ENCODE results near the gene ATAD3A. TPM values are rescaled to one million over a fixed set of nuclear protein-coding genes. Genes with fewer than 3 reads are reported as not detected.
"Not testable (repeated sequence)": the region's sequence is repeated elsewhere in the genome, so short reads cannot be mapped to it uniquely, and the experiment has no call there.

Gene ATAD3A
- polyA plus RNA-seq, 10 donors = 10.2 to 21.1 (median 17.9) TPM

GRCh38 chr1:1487701-1488100 is 24.3 kb upstream of the ATAD3A start:
- no peak for DNase-seq

- no peak for DNase-seq
Measured at GRCh38 chr1:1489231-1489630, 22.7 kb upstream of the ATAD3A start.

GRCh38 chr1:1489861-1490260 is 22.1 kb upstream of the ATAD3A start:
- DNase-seq = no peak

- DNase-seq = no peak
Measured at GRCh38 chr1:1490633-1491230, 21.2 kb upstream of the ATAD3A start.

GRCh38 chr1:1491601-1492000 is 20.4 kb upstream of the ATAD3A start:
- no peak for DNase-seq

GRCh38 chr1:1494311-1494710 is 17.7 kb upstream of the ATAD3A start:
- not testable (repeated sequence) for DNase-seq

- DNase-seq = not testable (repeated sequence)
Measured at GRCh38 chr1:1495461-1495975, 16.4 kb upstream of the ATAD3A start.

GRCh38 chr1:1504777-1505365 is 7.1 kb upstream of the ATAD3A start:
- peak; percentile 16 to 60 (median 20) for DNase-seq

- DNase-seq = not testable (repeated sequence)
Measured at GRCh38 chr1:1505366-1505798, 6.6 kb upstream of the ATAD3A start.

- not testable (repeated sequence) for DNase-seq
Measured at GRCh38 chr1:1505801-1506200, 6.2 kb upstream of the ATAD3A start.

GRCh38 chr1:1507305-1507704 is 4.7 kb upstream of the ATAD3A start:
- no peak for DNase-seq

- not testable (repeated sequence) for DNase-seq
Measured at GRCh38 chr1:1508775-1509464, 3.0 kb upstream of the ATAD3A start.

GRCh38 chr1:1509465-1509850 is 2.5 kb upstream of the ATAD3A start:
- not testable (repeated sequence) for DNase-seq

GRCh38 chr1:1510912-1511532 is 940 bp upstream of the ATAD3A start:
- no peak for DNase-seq

GRCh38 chr1:1512425-1512824 is 463 bp downstream of the ATAD3A start:
- not testable (repeated sequence) for DNase-seq

GRCh38 chr1:1513675-1514074 is 1.7 kb downstream of the ATAD3A start:
- DNase-seq = not testable (repeated sequence)

- DNase-seq = not testable (repeated sequence)
Measured at GRCh38 chr1:1514376-1514775, 2.4 kb downstream of the ATAD3A start.

GRCh38 chr1:1516923-1517322 is 5.0 kb downstream of the ATAD3A start:
- not testable (repeated sequence) for DNase-seq

GRCh38 chr1:1517973-1518620 is 6.1 kb downstream of the ATAD3A start:
- DNase-seq = no peak

- DNase-seq = not testable (repeated sequence)
Measured at GRCh38 chr1:1518621-1519007, 6.7 kb downstream of the ATAD3A start.

- DNase-seq = not testable (repeated sequence)
Measured at GRCh38 chr1:1519805-1520505, 8.0 kb downstream of the ATAD3A start.
